IMR-90 (cell line): ENCODE measurements around the gene MAFG.

Experiments used
- CEBPB ChIP-seq: IDR thresholded peaks from 2 replicates; pipeline ENCODE4 v1.6.1; 2012; ENCODE audit warnings: low read depth, low read length, improper control_type of control experiment
- CTCF ChIP-seq: conservative IDR thresholded peaks from 2 replicates; pipeline ENCODE4 v1.5.1; 2012; ENCODE audit warnings: mild to moderate bottlenecking, low read depth, low read length, improper control_type of control experiment
- MAZ ChIP-seq: IDR thresholded peaks from 2 replicates; pipeline ENCODE4 v1.6.1; 2012; ENCODE audit warnings: low read depth, mild to moderate bottlenecking, low read length, improper control_type of control experiment, moderate library complexity, borderline replicate concordance
- RFX5 ChIP-seq: IDR thresholded peaks from 2 replicates; pipeline ENCODE4 v1.8.0; 2012; ENCODE audit warnings: low read depth, mild to moderate bottlenecking, low read length, moderate library complexity

DNA sequence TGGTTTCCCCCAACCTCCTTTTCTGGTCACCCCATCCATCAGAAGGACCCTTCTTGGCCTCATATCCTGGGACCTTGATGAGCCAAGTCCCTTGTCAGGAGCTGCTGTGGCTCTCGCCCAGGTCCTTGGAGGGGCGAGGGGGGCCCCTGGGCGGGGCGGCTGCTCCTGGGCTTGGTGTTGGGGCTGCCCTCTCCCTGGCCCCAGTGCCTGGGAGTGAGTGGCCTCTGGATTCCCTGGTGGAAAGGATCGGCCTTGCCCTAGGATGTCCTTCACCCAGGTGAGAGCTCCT lies 39.7 kb upstream of the MAFG start:
- TF ChIP-seq CEBPB (no peak), RFX5 (no peak), CTCF (no peak), MAZ (no peak)
